SKM-1 (cell line): Measurements from ENCODE around the gene CHRDL2.

ENCODE experiments used
- DNase-seq: peaks from one replicate; lab custom pipeline; 2025; ENCODE audit not compliant: unreplicated experiment; lab: John Stamatoyannopoulos, UW

Gene CHRDL2

GRCh38 chr11:74748211-74749126, 17.2 kb upstream of the CHRDL2 start, which contains the start of gene RNF169:
TSS of gene RNF169 (plus strand) at chr11:74748849. CDS start at chr11:74748881, 32 bp downstream.
- peak; percentile 86 for DNase-seq

DNA sequence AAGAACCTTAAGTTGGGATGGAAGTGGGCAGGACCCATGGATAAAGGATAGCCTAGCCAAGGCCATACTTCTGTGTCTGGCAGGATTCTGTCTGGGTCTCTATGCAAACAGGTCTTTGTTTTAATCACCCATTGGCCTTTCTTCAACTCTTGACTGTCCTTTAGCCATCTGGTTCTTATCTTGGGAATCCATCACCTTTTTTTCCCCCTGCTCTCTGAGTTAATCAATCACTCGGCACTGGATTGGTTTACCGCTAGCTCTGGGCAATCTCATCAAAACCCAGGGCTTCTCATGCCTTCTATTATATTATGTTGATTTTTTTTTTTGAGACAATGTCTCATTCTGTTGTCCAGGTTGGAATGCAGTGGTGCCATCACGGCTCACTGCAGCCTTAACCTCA, 15.6 kb upstream of the CHRDL2 start:
- no peak for DNase-seq

GRCh38 chr11:74744277-74744676, 13.1 kb upstream of the CHRDL2 start:
- DNase-seq = no peak

DNA sequence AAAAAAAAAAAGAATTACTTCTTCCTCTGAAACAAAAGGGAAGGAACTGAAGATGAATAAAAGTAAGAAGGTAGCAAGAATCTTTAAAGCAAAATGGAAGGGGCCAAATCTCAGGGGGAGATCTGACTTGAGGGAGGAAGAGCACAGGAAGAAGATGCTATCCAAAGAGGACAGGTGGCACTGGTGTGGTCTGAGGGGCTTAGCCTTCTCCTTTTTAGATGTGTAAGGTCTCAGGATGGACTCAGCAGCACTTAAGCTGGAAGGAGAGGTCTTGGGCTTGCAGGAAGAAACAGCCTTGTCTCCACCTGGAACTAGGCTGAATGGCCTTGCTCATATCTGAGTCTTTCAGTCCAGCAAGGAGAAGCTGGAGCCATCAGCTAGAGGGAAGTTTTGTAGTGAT, 12.4 kb upstream of the CHRDL2 start:
- DNase-seq = no peak

- no peak for DNase-seq
These were observed 10.8 kb upstream of the CHRDL2 start for GRCh38 chr11:74742070-74742469.

GRCh38 chr11:74739546-74740270, 8.5 kb upstream of the CHRDL2 start:
- DNase-seq = peak; percentile 31

- DNase-seq = no peak
These were observed 4.8 kb upstream of the CHRDL2 start for GRCh38 chr11:74736031-74736430.

- no peak for DNase-seq
These were observed 4.2 kb upstream of the CHRDL2 start for GRCh38 chr11:74735365-74735928.

DNA sequence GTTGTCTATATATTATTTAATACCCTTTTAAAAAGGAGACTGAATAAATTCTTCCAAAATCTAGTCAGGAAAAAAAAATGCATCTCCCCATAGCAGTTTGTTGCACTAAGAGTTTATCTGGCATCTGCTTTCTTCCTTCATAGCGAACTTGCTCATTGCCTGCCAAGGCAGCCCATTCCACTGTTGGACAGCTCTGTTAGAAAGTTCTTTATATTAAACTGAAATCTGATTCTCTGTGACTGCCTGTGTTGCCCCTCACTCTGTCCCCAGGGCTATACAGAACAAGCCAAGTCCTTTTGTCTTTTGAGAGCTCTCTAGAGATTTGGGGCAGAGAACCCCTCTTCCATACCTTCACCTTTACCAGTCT, 3.3 kb upstream of the CHRDL2 start:
- DNase-seq = no peak

DNA sequence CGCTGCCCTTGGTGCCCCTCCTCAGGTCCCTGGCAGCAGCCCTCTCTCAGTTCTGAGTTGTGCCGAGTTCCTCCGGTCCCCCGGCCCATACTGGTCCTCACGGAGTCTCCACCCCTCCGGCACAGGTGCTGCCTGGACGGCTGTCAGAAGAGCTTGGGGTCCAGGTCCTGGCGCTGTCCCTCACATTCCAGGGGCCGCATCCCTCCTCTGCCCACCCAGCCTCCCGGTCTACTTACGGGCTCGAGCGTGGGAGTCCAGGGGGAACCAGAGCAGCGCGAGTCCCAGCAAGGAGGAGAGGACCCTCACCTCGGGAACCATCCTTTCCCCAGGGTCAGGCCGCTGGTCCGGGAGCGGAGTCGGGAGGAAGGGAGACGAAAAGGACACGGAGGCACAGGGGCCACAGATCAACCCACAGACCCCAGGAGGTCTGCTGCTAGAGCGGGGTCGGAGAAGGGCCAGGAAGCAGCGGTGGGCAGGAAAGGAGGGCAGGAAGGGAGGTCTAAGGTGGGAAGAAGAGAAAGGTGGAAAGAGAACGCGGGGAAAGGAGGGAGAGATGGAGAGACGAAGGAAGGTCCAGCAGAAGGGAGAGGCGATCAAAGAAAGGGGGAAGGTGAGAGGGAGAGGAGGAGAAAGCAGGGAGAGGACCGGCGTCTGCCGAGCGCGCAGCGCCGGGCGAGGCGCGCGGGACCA, 510 bp downstream of the CHRDL2 start:
- no peak for DNase-seq

- DNase-seq = no peak
These were observed 1.8 kb downstream of the CHRDL2 start for GRCh38 chr11:74729397-74729796.

GRCh38 chr11:74726547-74727182, 4.6 kb downstream of the CHRDL2 start:
- peak; percentile 45 for DNase-seq

GRCh38 chr11:74725701-74726100, 5.5 kb downstream of the CHRDL2 start:
- DNase-seq = no peak

DNA sequence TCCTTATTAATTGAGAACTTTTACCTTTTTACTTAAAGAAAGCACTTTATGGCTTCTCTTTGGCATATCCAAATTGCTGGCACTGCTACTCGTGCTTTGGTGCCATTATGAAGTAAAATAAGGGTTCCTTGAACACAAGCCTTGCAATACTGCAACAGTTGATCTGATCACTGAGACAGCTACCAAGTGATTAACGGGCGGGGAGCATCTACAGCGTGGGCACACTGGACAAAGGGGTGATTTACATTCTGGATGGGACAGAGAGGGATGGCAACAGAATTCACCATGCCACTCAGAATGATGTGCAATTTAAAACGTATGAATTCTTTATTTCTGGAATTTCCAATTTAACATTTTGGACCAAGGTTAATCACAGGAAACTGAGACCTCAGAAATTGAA, 7.7 kb downstream of the CHRDL2 start:
- no peak for DNase-seq

DNA sequence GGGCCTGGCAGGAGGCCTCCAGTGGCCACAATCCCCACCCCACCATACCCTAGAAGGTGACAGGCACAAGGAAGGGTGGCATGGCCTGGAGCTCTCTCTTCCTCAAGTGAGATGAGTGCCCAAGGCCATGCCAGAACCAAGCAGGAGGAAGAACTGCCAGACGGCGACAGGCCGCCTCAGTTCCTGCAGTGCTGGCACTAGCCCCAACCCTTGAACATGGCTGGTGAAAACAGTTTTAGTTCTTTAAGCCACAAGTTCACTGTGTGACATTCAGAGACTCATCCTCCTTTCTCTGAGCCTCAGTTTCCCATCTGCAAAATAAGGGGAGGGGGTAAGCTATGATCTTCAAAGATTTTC, 9.8 kb downstream of the CHRDL2 start:
- DNase-seq = no peak

- no peak for DNase-seq
These were observed 10.4 kb downstream of the CHRDL2 start for GRCh38 chr11:74720596-74721478.

DNA sequence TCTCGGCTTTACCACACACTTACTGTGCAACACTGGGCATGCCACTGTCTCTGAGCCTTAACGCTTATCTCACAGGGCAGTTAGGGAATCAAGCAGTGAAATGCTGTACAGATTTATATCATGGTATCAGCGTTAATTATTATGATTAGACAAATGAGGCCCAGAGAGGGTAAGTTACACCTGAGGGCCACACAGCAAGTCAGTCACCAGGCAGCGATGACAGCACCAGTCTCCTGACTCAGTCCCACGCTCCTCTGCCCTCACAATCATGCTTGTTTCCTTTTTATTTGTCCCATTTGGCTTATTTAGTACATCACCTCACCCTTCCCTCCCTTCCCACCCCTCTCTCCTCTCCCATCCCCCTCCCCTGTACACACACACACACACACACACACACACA, 12.2 kb downstream of the CHRDL2 start:
- DNase-seq = no peak

DNA sequence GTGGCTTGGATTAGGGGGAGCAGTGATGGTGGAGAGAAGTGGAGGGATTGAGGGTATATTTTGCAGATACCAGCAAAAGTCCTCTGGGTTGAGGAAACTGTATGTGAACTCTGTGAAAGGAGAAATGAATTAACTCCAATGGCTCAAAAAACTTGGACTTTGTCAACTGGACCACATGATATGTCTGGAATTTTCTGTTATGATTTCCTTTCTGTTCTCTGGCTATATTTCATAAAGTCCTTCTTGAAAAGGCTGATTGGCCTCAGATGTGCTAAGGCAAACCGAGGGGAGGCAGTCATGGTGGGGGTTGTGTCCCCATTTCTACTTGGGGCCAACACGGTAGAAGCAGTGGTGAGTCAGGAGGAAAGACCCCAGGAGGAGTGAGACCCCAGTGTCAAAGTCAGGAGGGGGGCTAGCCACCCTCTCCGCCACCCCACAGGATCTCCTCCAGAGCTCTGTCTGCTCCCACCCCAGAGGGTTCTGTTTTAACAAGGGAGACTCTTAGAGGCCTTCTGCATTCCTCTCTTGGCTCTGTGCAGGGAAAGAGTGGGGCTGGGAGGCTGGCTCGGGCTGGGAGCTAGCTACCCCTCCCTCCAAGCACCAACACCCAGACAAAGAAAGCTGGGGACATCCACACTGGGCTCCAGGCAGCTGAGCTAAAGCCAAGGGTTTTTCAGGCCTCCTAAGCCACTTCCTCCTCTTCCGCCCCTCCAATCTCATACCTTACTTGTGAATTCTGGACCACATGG, 13.8 kb downstream of the CHRDL2 start:
- no peak for DNase-seq

- DNase-seq = no peak
These were observed 16.3 kb downstream of the CHRDL2 start for GRCh38 chr11:74714904-74715303.
